CD4-positive, alpha-beta memory T cell (primary cell): ENCODE data around the gene HNRNPA1L2. TPM values are rescaled to one million over a fixed set of nuclear protein-coding genes. Genes with fewer than 3 reads are reported as not detected.

Source experiments
- CTCF ChIA-PET: fragments of 350-600 bp; sonication (Branson Sonifier 250); formaldehyde crosslinking; loops from one replicate; lab custom pipeline; 2021; ENCODE audit warnings: inconsistent platforms; ENCODE audit not compliant: partially characterized antibody; lab: Charles Lee
- POLR2A ChIA-PET: fragments of 350-600 bp; sonication (Branson Sonifier 250); formaldehyde crosslinking; loops from one replicate; lab custom pipeline; 2021; ENCODE audit not compliant: partially characterized antibody; lab: Charles Lee
- DNase-seq, 5 donors: peaks; one replicate each; pipeline versions ENCODE4 v3.0.0 to v3.0.0-alpha.2; 2020 to 2022; ENCODE audit warnings: mixed read lengths in 1 of 5
- H3K27ac ChIP-seq: one replicate; pipeline ENCODE4 v1.7.0; 2013; ENCODE audit warnings: low read depth, low read length
- H3K27me3 ChIP-seq: 2 replicates; pipeline ENCODE4 v1.7.0; 2013; ENCODE audit warnings: mild to moderate bottlenecking, low read length, moderate library complexity; ENCODE audit not compliant: insufficient read depth
- H3K36me3 ChIP-seq: 2 replicates; pipeline ENCODE4 v1.7.0; 2013; ENCODE audit warnings: mild to moderate bottlenecking, low read length, moderate library complexity; ENCODE audit not compliant: insufficient read depth
- H3K4me1 ChIP-seq: 2 replicates; pipeline ENCODE4 v1.7.0; 2013; ENCODE audit warnings: mild to moderate bottlenecking, low read length, moderate library complexity; ENCODE audit not compliant: insufficient read depth
- H3K4me3 ChIP-seq, 2 donors: one replicate each; pipeline ENCODE4 v1.7.0; 2013; ENCODE audit warnings: low read length in 2 of 2, mild to moderate bottlenecking in 1 of 2
- H3K9me3 ChIP-seq, 2 donors: one replicate each; pipeline ENCODE4 v1.7.0; 2013; ENCODE audit warnings: low read length in 2 of 2, control low read depth in 1 of 2; ENCODE audit not compliant: control insufficient read depth in 1 of 2
- H3K27ac Mint-ChIP-seq, 7 donors: one replicate each; pipeline ENCODE4 v1.8.0; 2020 to 2021; ENCODE audit warnings: mixed read lengths in 7 of 7, mild to moderate bottlenecking in 6 of 7, inconsistent platforms in 3 of 7, moderate library complexity in 3 of 7
- H3K27me3 Mint-ChIP-seq, 2 donors: one replicate each; pipeline ENCODE4 v1.8.0; 2020 to 2021; ENCODE audit warnings: mixed read lengths in 2 of 2
- H3K36me3 Mint-ChIP-seq, 2 donors: one replicate each; pipeline ENCODE4 v1.8.0; 2020 to 2021; ENCODE audit warnings: mixed read lengths in 2 of 2, inconsistent platforms in 1 of 2, mild to moderate bottlenecking in 1 of 2
- H3K4me1 Mint-ChIP-seq, 4 donors: one replicate each; pipeline ENCODE4 v1.8.0; 2020 to 2021; ENCODE audit warnings: mixed read lengths in 4 of 4, mild to moderate bottlenecking in 1 of 4
- H3K4me3 Mint-ChIP-seq, 8 donors: one replicate each; pipeline ENCODE4 v1.8.0; 2020 to 2021; ENCODE audit warnings: mixed read lengths in 8 of 8, mild to moderate bottlenecking in 7 of 8, moderate library complexity in 6 of 8, inconsistent platforms in 3 of 8
- H3K9me3 Mint-ChIP-seq, 8 donors: one replicate each; pipeline ENCODE4 v1.8.0; 2020 to 2021; ENCODE audit warnings: mixed read lengths in 8 of 8, mild to moderate bottlenecking in 5 of 8, inconsistent platforms in 3 of 8, moderate library complexity in 1 of 8
- intact Hi-C: fragments of 100-400 bp; cut with micrococcal nuclease; formaldehyde crosslinking; loops from one replicate; pipeline ENCODE4 v1.15.1; 2023
- polyA plus RNA-seq, 2 donors: library from polyadenylated mRNA; unstranded; fragments of 300-500 nt; fragmentation: Illumina TruSeq; gene quantifications; one replicate each; pipeline ENCODE4 v1.2.3, GENCODE V29; 2021
- total RNA-seq, 2 experiments: library from RNA; stranded (reverse); gene quantifications; one replicate each; pipeline ENCODE4 v1.2.3, GENCODE V29; 2021

The HNRNPA1L2 gene
- total and polyA plus RNA-seq, 4 experiments from 2014 or later: 3.8 to 19.8 (median 14.8) TPM

DNA sequence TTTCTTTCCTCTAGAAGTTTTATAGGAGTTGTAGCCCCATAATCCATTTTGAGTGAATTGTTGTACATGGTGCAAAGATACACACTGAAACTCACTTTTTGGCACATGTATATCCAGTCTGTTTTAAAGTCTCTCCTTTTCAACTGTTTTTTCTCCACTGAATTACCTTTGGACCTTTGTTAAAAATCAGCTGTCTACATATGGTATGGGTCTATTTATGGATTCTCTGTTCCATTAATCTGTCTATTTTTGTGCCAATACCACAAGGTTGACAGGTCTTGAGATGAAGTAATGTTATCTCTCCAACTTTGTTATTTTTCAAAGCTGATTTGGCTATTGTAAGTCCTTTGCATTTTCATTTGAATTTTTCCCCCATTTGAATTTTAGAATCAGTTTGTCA, 4.7 kb downstream of the HNRNPA1L2 start:
- no peaks in the 10 kb centered on the region for H3K36me3 ChIP-seq
- no peak overlapping the region for H3K27ac ChIP-seq
- DNase-seq: no peak
- H3K36me3 Mint-ChIP-seq: peaks cover 27 to 29% of the 10 kb centered on the region in 2 donors
- H3K9me3 ChIP-seq: no peaks in the 10 kb centered on the region
- H3K27ac Mint-ChIP-seq: peak overlapping the region in 2 of 7 donors; percentile 12 to 22
- H3K4me1 ChIP-seq: peaks cover 16% of the 10 kb centered on the region
- H3K27me3 Mint-ChIP-seq: no peaks in the 10 kb centered on the region
- H3K9me3 Mint-ChIP-seq: peaks cover 0 to 2% (median 0%) of the 10 kb centered on the region in 8 donors
- no peak overlapping the region for H3K4me3 ChIP-seq
- intact Hi-C loops: no loop called here
- ChIA-PET POLR2A (no interaction called here), CTCF (no interaction called here)
- no peak overlapping the region for H3K4me3 Mint-ChIP-seq
- no peaks in the 10 kb centered on the region for H3K27me3 ChIP-seq
- H3K4me1 Mint-ChIP-seq: peaks cover 6 to 14% (median 13%) of the 10 kb centered on the region in 4 donors

DNA sequence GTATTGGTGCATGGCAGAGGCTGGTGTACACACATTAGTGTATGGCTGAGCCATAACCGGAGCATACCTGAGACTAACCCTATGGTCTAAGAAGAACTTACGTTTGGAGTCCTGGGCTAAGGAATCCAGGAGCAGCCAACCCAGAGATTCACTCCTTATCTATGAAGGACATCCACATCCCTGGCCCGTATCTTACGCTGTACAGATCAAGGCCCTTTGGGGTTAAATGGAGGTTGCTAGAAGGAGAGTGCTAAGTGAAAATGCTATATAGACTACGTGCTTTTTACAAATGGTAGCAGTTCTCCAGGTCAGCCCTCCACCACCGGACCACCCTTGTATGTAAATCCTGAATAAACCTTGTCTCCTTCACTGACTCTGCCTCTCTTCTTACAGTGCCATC, 8.5 kb downstream of the HNRNPA1L2 start:
- intact Hi-C loops: no loop called here
- no peaks in the 10 kb centered on the region for H3K9me3 ChIP-seq
- no peak overlapping the region for H3K27ac ChIP-seq
- Mint-ChIP-seq H3K36me3 (peaks cover 8 to 9% of the 10 kb centered on the region in 2 donors), H3K27ac (peak overlapping the region in 4 of 7 donors; percentile 7 to 78 (median 44)), H3K27me3 (no peaks in the 10 kb centered on the region), H3K4me1 (peaks cover 8 to 16% (median 13%) of the 10 kb centered on the region in 4 donors), H3K4me3 (peak overlapping the region in 2 of 8 donors; percentile 32 to 71), H3K9me3 (peaks cover 0 to 2% (median 0%) of the 10 kb centered on the region in 8 donors)
- CTCF ChIA-PET: no interaction called here
- H3K4me3 ChIP-seq: no peak overlapping the region
- POLR2A ChIA-PET: no interaction called here
- no peaks in the 10 kb centered on the region for H3K27me3 ChIP-seq
- DNase-seq: no peak
- H3K36me3 ChIP-seq: no peaks in the 10 kb centered on the region
- peaks cover 39% of the 10 kb centered on the region for H3K4me1 ChIP-seq

DNA sequence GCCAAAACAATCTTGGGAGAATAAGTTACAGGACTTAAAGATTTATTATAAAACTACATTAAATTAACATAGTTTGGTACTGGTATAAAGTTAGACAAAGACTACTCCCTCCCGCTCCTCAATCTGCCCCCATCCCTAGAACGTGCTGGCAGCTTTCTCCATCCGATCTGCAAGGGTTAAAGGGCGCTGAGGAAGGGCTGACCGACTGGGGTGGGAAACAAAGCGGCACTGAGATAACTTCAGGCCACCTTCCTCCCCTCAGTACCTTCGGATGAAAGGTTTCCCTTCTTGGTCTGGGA, 9.6 kb downstream of the HNRNPA1L2 start:
- DNase-seq: no peak
- Mint-ChIP-seq H3K4me1 (peaks cover 8 to 16% (median 13%) of the 10 kb centered on the region in 4 donors), H3K4me3 (no peak overlapping the region), H3K9me3 (peaks cover 0 to 2% (median 0%) of the 10 kb centered on the region in 8 donors), H3K27me3 (no peaks in the 10 kb centered on the region), H3K36me3 (peaks cover 8 to 9% of the 10 kb centered on the region in 2 donors), H3K27ac (no peak overlapping the region)
- Histone ChIP-seq H3K4me3 (peak overlapping the region; percentile 61 to 94), H3K27ac (peak overlapping the region; percentile 96), H3K4me1 (peaks cover 46% of the 10 kb centered on the region), H3K9me3 (no peaks in the 10 kb centered on the region), H3K36me3 (no peaks in the 10 kb centered on the region), H3K27me3 (no peaks in the 10 kb centered on the region)
- intact Hi-C loops: loop anchor here (1.0 to 2.0 kb wide), 7 partner anchors 35 to 1199 kb away; partner anchors contain the start of genes ALG11, CKAP2, DHRS12 and INTS6
- POLR2A ChIA-PET: interaction anchor here (0.7 to 3.8 kb wide), 13 partner anchors 10 to 639 kb away, joined by 3 to 158 read pairs (median 7); partner anchors contain the start of genes ALG11, HNRNPA1L2 and VPS36
- CTCF ChIA-PET: interaction anchor here (2.0 to 3.6 kb wide), 4 partner anchors 13 to 201 kb away, joined by 6 to 54 read pairs (median 20); partner anchors contain the start of gene VPS36

DNA sequence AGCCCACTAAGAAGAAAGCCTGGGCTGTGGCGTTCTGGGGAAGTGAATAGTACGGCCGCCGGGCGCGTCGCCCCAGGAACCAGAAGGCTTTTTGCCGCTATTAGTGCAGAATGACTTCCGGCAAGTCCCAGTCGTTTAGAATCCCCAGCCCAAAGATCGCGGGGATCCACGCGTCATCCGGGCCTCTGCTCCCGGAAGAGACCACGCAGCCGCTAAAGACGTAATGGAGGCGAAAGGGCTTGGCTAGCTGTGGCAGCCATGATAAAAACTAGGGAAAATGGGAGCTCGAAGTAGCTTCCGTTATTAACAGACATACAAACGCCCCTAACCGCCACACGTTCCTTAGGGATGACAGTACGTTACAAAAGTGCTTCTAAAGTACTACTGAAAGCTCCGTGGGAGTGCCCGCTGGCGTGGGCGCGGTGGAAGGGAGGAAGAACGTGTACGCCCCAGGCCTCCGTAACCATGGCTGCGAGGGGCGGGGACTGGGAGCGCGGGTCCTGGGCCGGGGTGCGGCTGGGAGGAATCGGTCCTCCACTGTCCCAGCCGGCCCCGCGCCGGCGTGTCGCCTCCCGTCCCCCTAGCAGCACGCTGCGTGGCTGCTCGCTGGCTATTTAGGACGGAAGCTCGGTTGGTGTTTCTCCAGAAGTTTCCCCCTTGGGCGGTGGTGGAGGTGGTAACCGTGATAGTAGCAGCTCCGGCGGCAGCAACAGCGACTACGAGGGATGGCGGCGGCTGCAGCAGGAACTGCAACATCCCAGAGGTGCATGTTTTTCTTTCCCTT, 10.2 kb downstream of the HNRNPA1L2 start, which contains the start of gene SUGT1:
TSS of gene SUGT1 (plus strand) at position 641 of the 784 bp plus-strand sequence. CDS start at position 726, 85 bp downstream.
- Mint-ChIP-seq H3K27me3 (no peaks in the 10 kb centered on the region), H3K36me3 (peaks cover 8 to 9% of the 10 kb centered on the region in 2 donors), H3K4me3 (no peak within 1 kb of the TSS), H3K9me3 (peaks cover 0 to 2% (median 0%) of the 10 kb centered on the region in 8 donors), H3K4me1 (peaks cover 8 to 16% (median 13%) of the 10 kb centered on the region in 4 donors), H3K27ac (no peak within 1 kb of the TSS)
- H3K4me3 ChIP-seq: peak within 1 kb of the TSS; percentile 61 to 94
- POLR2A ChIA-PET: interaction anchor here (0.6 to 3.8 kb wide), 20 partner anchors 10 to 1199 kb away, joined by 3 to 158 read pairs (median 5); partner anchors contain the start of genes ALG11, CKAP2, HNRNPA1L2 and INTS6
- no peaks in the 10 kb centered on the region for H3K27me3 ChIP-seq
- peak within 1 kb of the TSS; percentile 96 for H3K27ac ChIP-seq
- DNase-seq: peak; percentile 96 to 98 (median 97)
- no peaks in the 10 kb centered on the region for H3K36me3 ChIP-seq
- peaks cover 46% of the 10 kb centered on the region for H3K4me1 ChIP-seq
- intact Hi-C loops: loop anchor here (1.0 to 2.0 kb wide), 7 partner anchors 35 to 1200 kb away; partner anchors contain the start of genes ALG11, CKAP2, DHRS12 and INTS6
- CTCF ChIA-PET: interaction anchor here (0.9 to 3.6 kb wide), 9 partner anchors 10 to 201 kb away, joined by 3 to 54 read pairs (median 6); partner anchors contain the start of gene VPS36
- no peaks in the 10 kb centered on the region for H3K9me3 ChIP-seq

DNA sequence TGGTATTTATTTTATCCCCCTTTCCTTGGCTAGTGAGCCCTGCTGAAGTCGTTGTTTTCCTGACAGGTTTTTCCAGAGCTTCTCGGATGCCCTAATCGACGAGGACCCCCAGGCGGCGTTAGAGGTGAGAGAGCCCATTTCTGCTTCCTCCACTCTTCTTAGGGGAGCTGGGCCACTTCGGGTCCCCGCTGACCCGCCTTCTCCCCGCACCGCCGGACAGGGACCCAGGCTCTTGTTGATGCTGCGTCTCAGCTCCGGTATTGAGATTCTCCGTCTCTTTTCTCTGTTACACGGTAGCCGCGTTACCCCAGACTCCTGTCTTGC, 10.7 kb downstream of the HNRNPA1L2 start:
- Mint-ChIP-seq H3K27ac (no peak overlapping the region), H3K9me3 (peaks cover 0 to 2% (median 0%) of the 10 kb centered on the region in 8 donors), H3K36me3 (peaks cover 8 to 10% of the 10 kb centered on the region in 2 donors), H3K4me3 (no peak overlapping the region), H3K4me1 (peaks cover 8 to 16% (median 13%) of the 10 kb centered on the region in 4 donors), H3K27me3 (no peaks in the 10 kb centered on the region)
- Histone ChIP-seq H3K27ac (peak overlapping the region; percentile 96), H3K36me3 (no peaks in the 10 kb centered on the region), H3K4me3 (peak overlapping the region; percentile 61 to 94), H3K9me3 (no peaks in the 10 kb centered on the region), H3K4me1 (peaks cover 46% of the 10 kb centered on the region), H3K27me3 (no peaks in the 10 kb centered on the region)
- ChIA-PET POLR2A (interaction anchor here (0.6 to 3.8 kb wide), 17 partner anchors 11 to 1199 kb away, joined by 3 to 158 read pairs (median 5); partner anchors contain the start of genes ALG11, CKAP2, INTS6 and VPS36), CTCF (interaction anchor here (0.9 to 3.6 kb wide), 10 partner anchors 9 to 1199 kb away, joined by 3 to 54 read pairs (median 6); partner anchors contain the start of gene VPS36)
- intact Hi-C loops: loop anchor here (1.0 to 2.0 kb wide), 7 partner anchors 36 to 1200 kb away; partner anchors contain the start of genes ALG11, CKAP2, DHRS12 and INTS6
- DNase-seq: no peak

DNA sequence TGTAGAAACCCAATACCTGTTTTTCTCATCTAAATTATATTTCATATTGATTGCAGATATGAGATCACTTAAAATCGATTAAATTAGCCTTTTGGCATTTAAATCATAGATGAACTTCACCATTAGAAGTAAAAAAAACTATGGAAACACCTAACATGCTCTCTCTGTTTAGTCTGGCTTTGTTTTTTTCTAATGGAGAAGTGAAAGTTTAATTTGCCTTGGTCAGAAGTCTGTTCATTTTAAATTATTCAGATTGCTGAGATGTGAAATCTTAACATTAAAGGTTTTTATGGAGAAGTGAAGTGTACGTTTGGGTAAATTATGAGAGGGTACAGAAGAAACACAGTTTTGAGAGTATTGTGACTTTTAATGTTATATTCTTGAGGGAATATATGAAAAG, 17.1 kb downstream of the HNRNPA1L2 start:
- Mint-ChIP-seq H3K27me3 (no peaks in the 10 kb centered on the region), H3K4me1 (peaks cover 0 to 7% (median 3%) of the 10 kb centered on the region in 4 donors), H3K36me3 (peaks cover 25 to 40% of the 10 kb centered on the region in 2 donors), H3K4me3 (no peak overlapping the region), H3K9me3 (no peaks in the 10 kb centered on the region), H3K27ac (peak overlapping the region in 2 of 7 donors; percentile 4 to 65)
- DNase-seq: no peak
- Histone ChIP-seq H3K9me3 (no peaks in the 10 kb centered on the region), H3K36me3 (peaks cover 16% of the 10 kb centered on the region), H3K4me1 (peaks cover 18% of the 10 kb centered on the region), H3K27me3 (no peaks in the 10 kb centered on the region), H3K4me3 (no peak overlapping the region), H3K27ac (no peak overlapping the region)
- ChIA-PET CTCF (no interaction called here), POLR2A (no interaction called here)
- intact Hi-C loops: no loop called here
